Bronchial smooth muscle cell (primary cell): ENCODE measurements around the gene GPSM3. TPM values are rescaled to one million over a fixed set of nuclear protein-coding genes. Genes with fewer than 3 reads are reported as not detected.

Source experiments
- total RNA-seq: library from RNA; depleted of rRNA; stranded (reverse); fragments of >200 nt; gene quantifications from 2 replicates; pipeline ENCODE4 v1.2.1, GENCODE V29; 2014

GPSM3 gene, protein sequence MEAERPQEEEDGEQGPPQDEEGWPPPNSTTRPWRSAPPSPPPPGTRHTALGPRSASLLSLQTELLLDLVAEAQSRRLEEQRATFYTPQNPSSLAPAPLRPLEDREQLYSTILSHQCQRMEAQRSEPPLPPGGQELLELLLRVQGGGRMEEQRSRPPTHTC
- total RNA-seq = 0.17 and 0.95 TPM in 2 replicates

DNA sequence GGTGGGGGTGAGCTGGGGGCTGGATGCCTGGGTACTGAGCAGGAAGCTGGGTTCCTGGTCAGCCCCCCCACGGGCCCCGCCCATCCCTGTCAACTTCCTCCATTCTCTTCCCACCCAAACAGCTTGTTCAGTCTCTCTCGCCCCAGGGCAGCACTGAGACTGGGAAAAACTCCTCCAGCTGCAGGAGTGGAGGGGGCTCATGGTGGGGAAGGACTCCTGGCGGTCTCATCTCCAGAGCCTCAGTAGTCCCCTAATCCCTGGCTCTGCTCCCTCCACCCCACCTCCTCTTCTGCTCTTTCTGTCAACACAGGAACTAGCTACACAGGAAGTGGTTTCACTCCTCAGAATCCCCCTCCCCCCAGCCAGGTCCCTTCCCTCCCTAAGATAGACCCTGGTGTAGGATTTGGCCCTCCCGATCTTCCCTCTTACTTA, at the start of gene GPSM3:
Gene GPSM3, minus strand, starts transcription at position 36 of the 432 bp plus-strand sequence. CDS start 130 bp downstream, outside the sequence.

DNA sequence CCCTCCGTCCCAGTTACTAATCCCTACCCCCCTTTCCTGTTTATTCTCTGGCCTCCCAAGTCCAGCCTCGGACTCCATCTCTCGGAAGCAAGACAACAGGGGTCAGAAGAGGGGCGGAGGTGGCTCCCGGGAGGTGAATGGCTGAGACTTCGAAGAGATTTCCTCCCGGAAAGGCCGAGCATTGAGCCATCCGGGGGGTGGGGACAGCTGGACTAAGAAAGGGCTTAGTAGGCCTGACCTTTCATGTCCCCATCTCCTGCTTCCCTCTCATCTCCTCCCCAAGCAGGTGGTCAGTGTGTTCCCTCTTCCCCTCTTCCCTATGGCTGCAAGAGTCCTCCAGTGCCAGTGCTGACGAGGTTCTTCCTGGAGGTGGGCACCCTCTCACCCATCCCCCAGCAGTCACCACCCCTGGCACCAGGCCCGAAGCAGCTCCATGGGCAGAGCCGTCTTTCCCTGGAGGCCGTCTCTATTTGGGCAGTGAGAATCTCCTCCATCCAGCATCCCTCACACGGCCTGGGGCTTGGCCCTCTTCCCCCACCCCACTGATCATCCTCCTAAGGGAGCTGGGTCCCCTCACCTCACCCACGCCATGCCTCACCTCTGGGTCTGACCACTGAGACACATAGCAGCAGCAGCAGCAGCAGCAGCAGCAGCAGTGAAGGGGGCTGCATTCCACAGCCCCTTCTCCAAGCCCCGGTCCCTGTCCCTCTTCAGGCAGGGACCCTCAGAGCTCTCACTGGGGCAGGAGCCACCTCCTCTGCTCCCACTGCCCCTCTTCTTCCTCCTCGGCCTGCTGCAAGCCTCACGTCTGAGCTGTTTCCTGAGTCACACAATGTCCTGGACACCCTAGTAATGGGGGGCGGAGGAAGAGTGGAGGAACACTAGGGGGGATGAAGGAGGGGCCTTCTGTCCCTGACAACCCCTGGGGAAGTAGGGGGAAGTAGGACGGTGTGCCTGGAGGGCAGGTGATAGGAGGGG, 31.1 kb upstream of the GPSM3 start, which contains the start of gene NOTCH4:
Gene NOTCH4, minus strand, starts transcription at position 810 of the 978 bp plus-strand sequence. Its CDS starts 139 bp downstream, at position 671.

DNA sequence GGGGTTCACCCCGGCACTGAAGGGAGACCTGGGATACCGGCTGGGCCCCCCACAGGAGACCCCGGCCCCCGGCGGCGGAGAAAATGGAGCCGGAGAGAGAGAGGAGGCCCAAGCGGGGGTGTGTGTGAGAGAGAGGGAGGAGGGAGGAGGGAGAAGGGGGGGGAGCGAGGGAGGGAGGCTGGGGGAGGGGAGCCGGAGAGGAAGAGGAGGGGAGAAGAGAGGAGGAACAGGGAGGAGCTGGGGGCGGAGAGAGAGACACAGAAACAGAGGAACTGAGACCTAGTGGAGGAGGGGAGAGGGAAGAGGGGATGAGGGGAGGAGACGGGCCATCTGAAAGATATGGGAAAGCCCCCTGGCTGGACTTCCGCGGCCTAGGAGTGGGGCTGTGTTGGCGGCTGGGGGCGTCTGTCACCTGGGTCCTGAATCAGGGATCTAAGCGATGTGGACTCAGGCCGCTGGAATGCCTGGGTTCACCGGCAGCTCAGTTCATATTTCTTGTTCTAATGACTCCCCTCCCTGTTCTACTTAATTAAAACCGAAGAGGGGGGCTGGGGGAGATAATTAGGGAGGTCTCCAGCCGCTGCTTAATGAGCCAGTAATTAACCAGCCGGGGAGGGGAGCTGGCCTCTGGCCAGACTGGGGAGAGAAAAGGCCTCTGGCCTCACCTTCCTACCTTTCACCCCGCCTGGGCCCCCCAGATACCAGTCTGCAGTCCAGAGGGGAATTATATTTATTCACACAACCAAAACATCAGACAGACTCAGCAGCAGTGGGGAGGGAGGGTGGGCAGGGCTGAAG, 2.2 kb downstream of the GPSM3 start, which contains the start of gene PBX2:
Gene PBX2, minus strand, starts transcription at position 149 of the 798 bp plus-strand sequence. CDS start 287 bp downstream, outside the sequence.

DNA sequence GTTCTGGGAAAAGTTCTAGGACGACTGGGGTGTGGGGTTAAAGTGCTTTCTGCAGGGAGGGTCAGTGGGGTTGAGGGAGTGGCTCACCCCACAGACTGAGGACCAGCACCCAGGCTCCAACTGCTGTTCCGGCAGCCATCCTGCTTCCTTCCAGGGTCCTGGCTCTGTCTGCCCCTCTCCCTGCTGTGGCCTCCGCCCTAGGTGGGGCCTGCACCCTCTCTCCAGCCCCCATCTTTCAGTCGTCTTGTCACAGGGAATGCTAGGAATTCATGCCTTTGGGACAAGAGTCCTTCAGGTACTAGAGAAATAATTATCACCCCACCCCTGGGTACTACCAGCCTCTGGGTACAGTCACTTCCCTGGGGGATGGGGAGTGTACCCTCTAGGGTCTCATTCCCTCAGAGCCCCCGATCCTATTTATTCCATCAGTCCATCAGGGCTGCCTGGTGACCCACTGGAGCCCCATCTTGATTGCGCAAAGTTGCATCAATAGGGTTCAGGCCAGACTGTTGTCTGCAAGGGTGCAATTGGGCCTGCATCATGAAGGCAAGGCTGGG, 8.3 kb downstream of the GPSM3 start, which contains the start of gene AGER:
Gene AGER, minus strand, starts transcription at position 170 of the 557 bp plus-strand sequence. Its CDS starts 31 bp downstream, at position 139.

DNA sequence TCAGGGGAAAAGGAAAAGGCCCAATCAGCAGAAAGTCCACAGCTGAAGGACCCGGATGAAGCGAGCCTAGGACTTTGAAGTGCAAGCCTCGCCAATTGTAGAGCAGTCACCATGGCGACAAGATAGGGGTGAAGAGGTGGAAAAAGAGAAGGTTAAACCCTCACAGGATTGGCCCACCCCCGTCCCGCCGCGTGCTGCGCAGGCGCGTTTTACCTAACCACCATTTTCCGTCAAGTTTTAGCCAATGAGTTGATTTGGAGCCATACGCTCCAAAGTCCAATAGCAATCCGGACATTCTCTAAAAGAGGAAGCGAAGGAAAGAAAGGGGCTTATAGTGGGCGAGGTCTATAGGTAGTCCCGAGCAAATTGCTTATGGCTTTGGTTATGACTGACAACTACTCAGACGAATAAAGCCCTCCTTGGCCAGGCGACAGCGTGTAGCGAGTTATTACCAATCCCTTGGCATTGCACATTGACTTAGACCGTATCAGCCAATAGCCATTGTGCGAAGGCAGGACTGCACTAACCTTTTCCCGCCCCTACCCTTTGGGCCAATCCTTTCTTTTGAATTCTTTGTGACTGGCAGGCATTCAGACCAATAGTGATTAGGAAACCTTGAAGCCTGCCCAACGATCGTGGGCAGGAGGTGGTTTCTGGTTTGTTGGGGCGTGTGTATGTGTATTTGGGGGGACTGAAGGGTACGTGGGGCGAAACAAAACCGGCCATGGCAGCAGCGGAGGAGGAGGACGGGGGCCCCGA, 14.5 kb downstream of the GPSM3 start, which contains the start of gene RNF5:
Gene RNF5, plus strand, starts transcription at position 618 of the 759 bp plus-strand sequence. Its CDS starts 107 bp downstream, at position 725.

DNA sequence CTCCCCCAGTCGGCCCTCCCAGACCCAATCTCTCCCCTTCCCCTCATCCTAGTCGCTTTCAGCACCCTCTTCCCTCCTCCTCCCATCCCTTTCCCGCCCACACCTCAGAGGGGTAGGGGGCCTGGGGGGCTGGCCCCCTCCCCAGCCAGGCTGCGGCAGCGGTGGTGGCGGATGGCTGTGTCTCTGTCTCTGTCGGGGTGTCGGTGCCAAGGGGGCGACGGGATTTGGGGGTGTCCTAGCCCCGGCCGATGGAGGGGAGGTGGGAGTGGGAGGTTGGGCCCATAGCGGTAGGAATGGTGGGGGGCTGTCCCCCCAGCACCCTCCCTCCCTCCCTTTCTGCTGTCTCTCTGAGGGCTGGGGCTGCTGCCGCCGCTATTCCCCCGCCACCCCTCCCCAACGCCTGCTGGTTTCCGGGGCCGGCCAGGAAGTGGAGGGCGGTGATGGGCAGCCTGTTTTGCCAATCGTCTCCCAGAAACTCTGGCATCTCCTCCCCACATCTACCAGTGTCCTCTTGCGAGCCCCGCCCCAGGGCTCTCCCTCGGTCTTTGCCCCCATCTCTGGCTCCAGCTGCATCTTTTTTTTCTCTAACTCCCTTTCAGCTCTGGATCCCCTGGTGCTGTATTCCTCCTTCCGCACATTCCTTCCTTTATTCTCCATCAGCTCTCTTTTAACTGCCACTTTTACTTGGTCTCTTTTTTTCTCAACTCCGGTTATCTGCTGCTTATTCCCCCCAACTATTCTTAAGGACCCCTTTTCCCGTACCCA, 16.6 kb downstream of the GPSM3 start, which contains the start of gene AGPAT1:
Gene AGPAT1, minus strand, starts transcription at position 374 of the 765 bp plus-strand sequence. CDS start 4,588 bp downstream, outside the sequence.

DNA sequence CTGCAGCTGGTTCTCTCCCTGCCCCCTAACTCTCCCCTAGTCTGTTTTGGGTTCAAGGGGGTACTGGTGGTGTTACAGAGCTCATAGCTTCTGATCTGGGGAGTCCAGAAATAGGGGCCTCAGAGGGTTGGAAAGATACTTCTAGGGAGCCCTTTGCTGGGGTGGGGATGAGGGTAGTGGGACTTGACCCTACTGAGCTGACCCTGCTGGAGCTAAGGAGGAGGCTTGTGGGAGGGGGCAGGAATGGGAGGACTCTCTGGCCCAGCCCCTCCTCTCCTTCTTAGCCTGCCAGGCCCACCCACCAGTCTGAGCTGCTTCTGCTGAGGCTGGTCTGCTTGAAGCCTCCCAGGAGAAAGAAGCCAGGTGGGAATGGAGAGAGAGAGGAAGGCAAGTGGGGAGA, 28.1 kb downstream of the GPSM3 start, which contains the start of gene EGFL8:
Gene EGFL8, plus strand, starts transcription at position 301 of the 400 bp plus-strand sequence. CDS start 1,571 bp downstream, outside the sequence.

DNA sequence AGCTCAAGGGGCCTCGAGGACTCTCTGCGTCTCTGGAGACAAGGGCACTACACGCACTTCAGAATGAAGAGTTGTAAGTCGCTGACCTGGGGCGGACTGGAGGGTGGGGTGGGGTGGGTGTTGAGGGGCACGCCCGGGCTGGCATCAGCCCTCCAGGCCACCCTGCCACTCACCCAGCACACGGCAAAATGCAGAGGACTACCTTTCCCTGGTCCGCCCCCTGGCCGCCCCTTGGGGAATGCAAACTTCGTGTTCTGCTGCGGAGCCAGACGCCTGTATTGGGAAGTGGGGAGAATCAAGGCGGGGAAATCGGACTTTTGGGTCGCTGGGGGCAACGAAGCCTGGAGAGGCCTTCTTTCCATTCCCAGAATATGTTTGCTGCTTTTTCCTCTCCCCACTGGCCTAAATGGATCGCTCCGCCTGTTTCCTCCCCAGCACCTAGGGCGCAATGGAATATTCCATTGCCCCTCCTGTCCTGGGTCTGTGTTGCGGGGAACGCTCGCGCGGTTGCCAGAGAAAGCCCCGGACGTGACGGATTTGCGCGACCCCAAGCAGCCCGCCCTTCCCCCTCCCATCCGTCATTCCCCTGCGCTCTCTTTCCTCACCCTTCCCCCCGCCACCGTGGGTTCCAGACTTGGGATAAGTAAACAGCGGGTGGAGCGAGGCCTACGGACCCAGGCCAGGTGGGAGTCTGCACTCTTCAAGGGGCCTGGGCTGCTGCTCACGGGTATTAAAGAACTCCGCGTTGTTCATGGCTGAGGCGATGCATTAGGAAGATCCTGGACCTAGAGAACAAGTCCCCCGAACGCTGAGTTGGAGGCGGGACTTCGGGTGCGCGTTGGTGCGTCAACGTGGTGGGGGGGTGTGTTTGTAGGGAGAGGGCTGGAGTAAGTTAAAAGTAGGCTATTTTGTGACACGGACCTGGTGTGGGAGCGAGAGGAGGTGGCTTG, 38.6 kb downstream of the GPSM3 start, which contains the start of gene PPT2:
Gene PPT2, plus strand, starts transcription at position 578 of the 950 bp plus-strand sequence. CDS start 454 bp downstream, outside the sequence.

DNA sequence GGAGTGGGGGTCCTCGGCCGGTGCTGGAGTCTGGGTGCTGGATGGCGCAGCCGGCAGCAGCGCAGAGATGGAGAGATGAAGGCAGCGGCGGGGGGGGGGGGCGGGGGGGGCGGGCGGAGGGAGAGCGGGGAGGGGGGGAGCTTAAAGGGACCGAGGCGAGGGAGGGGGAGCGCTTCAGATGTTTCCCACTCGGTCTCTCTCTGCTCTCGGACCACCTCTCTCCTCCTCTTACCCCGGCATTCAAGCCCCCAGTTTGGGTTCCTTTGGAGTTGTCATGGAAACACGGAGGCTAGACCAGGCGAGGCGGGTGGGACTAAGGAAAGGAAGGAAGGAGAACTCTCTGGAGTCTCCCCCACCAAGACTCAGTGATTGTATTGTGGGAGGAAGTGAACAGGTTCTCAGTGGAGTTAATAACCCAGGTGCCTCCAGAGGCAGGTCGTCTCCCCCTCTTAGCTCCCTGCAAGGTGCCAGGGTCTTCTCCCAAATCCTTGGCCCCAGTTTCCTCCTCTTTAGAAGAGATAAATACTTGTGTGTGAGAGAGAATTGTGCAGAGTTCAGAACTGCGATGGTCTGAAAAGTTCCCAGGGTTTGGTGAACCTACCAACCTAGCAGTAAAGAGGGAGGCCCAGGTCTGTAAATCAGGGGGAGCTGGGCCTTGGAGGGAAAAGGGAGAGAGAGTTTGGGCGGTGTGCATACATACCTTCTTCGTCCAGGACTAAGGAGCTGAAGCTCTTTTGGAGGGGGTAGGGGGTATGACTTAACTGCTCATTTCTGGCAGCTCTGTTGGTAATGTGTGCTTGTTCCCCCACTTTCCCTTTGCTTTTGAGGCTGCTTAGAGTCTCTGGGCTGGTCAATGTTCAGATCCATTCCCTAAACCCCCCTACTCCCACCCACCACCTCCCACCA, 40.3 kb downstream of the GPSM3 start, which contains the start of gene PRRT1:
Gene PRRT1, minus strand, starts transcription at position 77 of the 906 bp plus-strand sequence. CDS start 112 bp downstream, outside the sequence.

Other genes with a start within 250 kb of the GPSM3 start
- 33.7 and 56.8 TPM in 2 replicates for gene CFB, start 246.5 kb downstream of the GPSM3 start, total RNA-seq
- 81.3 and 85.3 TPM in 2 replicates for gene NELFE, start 233.7 kb downstream of the GPSM3 start, total RNA-seq
- gene SKIC2, start 233.5 kb downstream of the GPSM3 start, total RNA-seq = 55.6 and 56.4 TPM in 2 replicates
- 7.7 and 8.2 TPM in 2 replicates for gene DXO, start 220.5 kb downstream of the GPSM3 start, total RNA-seq
- gene C4A, start 210.6 kb downstream of the GPSM3 start, total RNA-seq = 13.1 and 13.6 TPM in 2 replicates
- gene C4B, start 177.8 kb downstream of the GPSM3 start, total RNA-seq = 8.8 and 15.4 TPM in 2 replicates
- gene CYP21A2, start 154.2 kb downstream of the GPSM3 start, total RNA-seq = under 0.01 TPM in 1 of 2 replicates, not detected in the other
- gene TNXB, start 83.3 kb downstream of the GPSM3 start, total RNA-seq = 10.6 and 39.2 TPM in 2 replicates
- 10.2 and 12.0 TPM in 2 replicates for gene ATF6B, start 64.4 kb downstream of the GPSM3 start, total RNA-seq
- 7.3 and 8.9 TPM in 2 replicates for gene FKBPL, start 62.4 kb downstream of the GPSM3 start, total RNA-seq
- gene PRRT1, start 40.7 kb downstream of the GPSM3 start, total RNA-seq = 0.09 and 0.32 TPM in 2 replicates
- gene PPT2, start 38.5 kb downstream of the GPSM3 start, total RNA-seq = 18.6 and 39.7 TPM in 2 replicates
- 1.6 and 2.4 TPM in 2 replicates for gene EGFL8, start 28.0 kb downstream of the GPSM3 start, total RNA-seq
- 21.9 and 22.2 TPM in 2 replicates for gene AGPAT1, start 16.6 kb downstream of the GPSM3 start, total RNA-seq
- 14.4 and 15.6 TPM in 2 replicates for gene RNF5, start 14.2 kb downstream of the GPSM3 start, total RNA-seq
- 0.16 and 0.17 TPM in 2 replicates for gene AGER, start 8.4 kb downstream of the GPSM3 start, total RNA-seq
- 27.9 and 31.4 TPM in 2 replicates for gene PBX2, start 2.4 kb downstream of the GPSM3 start, total RNA-seq
- 0.77 and 0.79 TPM in 2 replicates for gene NOTCH4, start 31.4 kb upstream of the GPSM3 start, total RNA-seq
- gene TSBP1, start 179.3 kb upstream of the GPSM3 start, total RNA-seq = not detected in 2 replicates
- not detected in 2 replicates for gene BTNL2, start 214.5 kb upstream of the GPSM3 start, total RNA-seq
- 0.17 and 0.95 TPM in 2 replicates for gene HLA-DRA, start 247.2 kb upstream of the GPSM3 start, total RNA-seq